ENCODE data around the gene ZNF385B.

DNA sequence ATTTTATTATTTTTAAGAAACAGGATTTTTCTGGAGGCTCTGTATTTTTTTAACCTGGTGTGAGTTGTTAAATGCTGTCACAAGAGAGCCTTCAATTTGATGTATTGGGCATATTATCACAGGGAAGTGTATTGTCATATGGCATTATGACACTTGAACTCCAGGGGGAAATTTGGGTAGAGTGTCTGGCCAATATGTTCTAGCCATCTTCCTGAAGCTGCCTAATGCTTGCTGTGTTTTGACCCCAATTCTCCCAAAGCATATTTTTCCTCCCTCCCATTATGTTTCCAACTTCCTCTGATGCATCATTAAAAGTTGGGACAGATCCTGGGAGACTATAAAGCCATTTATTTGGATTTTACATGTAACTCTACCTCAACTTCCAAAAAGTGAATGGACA, 382.6 kb downstream of the ZNF385B start:
- TF ChIP-seq, protein P1, sequence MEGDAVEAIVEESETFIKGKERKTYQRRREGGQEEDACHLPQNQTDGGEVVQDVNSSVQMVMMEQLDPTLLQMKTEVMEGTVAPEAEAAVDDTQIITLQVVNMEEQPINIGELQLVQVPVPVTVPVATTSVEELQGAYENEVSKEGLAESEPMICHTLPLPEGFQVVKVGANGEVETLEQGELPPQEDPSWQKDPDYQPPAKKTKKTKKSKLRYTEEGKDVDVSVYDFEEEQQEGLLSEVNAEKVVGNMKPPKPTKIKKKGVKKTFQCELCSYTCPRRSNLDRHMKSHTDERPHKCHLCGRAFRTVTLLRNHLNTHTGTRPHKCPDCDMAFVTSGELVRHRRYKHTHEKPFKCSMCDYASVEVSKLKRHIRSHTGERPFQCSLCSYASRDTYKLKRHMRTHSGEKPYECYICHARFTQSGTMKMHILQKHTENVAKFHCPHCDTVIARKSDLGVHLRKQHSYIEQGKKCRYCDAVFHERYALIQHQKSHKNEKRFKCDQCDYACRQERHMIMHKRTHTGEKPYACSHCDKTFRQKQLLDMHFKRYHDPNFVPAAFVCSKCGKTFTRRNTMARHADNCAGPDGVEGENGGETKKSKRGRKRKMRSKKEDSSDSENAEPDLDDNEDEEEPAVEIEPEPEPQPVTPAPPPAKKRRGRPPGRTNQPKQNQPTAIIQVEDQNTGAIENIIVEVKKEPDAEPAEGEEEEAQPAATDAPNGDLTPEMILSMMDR (IDR thresholded peaks at IDR 0.05), result no peak
- no peak for TF ChIP-seq MXD4 (CRISPR knock-in tag; IDR thresholded peaks at IDR 0.05; ENCODE audit: borderline replicate concordance)
- TF ChIP-seq ESRRA (CRISPR knock-in tag; IDR thresholded peaks at IDR 0.05; ENCODE audit: borderline replicate concordance), result no peak
- TF ChIP-seq JUN (CRISPR knock-in tag; IDR thresholded peaks at IDR 0.05), result no peak
- TF ChIP-seq ZNF232 (CRISPR knock-in tag; IDR thresholded peaks at IDR 0.05), result no peak
- no peak for TF ChIP-seq FOXJ3 (CRISPR knock-in tag; IDR thresholded peaks at IDR 0.05; ENCODE audit: borderline replicate concordance)
- TF ChIP-seq, protein P2, sequence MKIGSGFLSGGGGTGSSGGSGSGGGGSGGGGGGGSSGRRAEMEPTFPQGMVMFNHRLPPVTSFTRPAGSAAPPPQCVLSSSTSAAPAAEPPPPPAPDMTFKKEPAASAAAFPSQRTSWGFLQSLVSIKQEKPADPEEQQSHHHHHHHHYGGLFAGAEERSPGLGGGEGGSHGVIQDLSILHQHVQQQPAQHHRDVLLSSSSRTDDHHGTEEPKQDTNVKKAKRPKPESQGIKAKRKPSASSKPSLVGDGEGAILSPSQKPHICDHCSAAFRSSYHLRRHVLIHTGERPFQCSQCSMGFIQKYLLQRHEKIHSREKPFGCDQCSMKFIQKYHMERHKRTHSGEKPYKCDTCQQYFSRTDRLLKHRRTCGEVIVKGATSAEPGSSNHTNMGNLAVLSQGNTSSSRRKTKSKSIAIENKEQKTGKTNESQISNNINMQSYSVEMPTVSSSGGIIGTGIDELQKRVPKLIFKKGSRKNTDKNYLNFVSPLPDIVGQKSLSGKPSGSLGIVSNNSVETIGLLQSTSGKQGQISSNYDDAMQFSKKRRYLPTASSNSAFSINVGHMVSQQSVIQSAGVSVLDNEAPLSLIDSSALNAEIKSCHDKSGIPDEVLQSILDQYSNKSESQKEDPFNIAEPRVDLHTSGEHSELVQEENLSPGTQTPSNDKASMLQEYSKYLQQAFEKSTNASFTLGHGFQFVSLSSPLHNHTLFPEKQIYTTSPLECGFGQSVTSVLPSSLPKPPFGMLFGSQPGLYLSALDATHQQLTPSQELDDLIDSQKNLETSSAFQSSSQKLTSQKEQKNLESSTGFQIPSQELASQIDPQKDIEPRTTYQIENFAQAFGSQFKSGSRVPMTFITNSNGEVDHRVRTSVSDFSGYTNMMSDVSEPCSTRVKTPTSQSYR (CRISPR knock-in tag; IDR thresholded peaks at IDR 0.05), result no peak
- TF ChIP-seq TP53 (CRISPR knock-in tag; IDR thresholded peaks at IDR 0.05), result no peak
- TF ChIP-seq, protein P3, sequence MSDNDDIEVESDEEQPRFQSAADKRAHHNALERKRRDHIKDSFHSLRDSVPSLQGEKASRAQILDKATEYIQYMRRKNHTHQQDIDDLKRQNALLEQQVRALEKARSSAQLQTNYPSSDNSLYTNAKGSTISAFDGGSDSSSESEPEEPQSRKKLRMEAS (CRISPR knock-in tag; IDR thresholded peaks at IDR 0.05), result no peak
